GM18511 (cell line): ENCODE results near the gene CIAO3.

Experiments used
- ATAC-seq: cut with Tn5 transposase; IDR thresholded peaks from one replicate; pipeline ENCODE4 v1.9.1; 2021; ENCODE audit warnings: mild to moderate bottlenecking, moderate library complexity; ENCODE audit not compliant: unreplicated experiment

The CIAO3 gene

DNA sequence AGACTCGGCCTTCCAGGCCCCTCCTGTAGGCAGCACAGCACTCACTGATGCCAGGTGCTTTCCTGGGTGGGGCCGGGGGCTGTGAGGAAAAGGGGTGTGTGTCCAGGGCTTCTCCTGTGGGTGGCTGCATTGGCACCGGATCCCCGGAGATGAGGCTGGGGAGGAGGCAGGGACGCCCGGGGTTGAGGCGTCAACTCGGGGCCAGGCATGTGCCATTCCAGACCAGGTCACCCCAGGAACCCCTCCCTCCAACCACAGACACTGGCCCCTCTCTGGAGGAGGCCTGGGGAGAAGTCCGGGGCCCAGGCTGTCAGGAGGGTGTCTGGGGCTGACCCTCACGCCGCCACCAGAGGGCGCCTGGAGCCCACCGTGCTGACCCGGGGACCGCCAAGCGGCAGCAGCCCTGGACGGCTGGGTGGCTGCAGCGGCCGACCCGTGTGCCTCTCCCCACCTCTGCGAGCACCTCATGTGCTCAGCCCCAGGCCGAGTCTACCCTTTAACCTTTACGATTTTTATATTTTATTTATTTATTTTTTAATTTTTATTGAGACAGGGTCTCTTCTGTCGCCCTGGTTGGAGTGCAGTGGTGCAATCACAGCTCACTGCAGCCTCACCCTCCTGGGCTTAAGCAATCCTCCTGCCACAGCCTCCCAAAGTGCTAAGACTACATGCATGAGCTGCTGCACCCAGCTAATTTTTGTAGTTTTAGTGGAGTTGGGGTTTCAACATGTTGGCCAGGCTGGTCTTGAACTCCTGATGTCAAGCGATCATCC is 29.1 kb downstream of the CIAO3 start:
- ATAC-seq: no peak

DNA sequence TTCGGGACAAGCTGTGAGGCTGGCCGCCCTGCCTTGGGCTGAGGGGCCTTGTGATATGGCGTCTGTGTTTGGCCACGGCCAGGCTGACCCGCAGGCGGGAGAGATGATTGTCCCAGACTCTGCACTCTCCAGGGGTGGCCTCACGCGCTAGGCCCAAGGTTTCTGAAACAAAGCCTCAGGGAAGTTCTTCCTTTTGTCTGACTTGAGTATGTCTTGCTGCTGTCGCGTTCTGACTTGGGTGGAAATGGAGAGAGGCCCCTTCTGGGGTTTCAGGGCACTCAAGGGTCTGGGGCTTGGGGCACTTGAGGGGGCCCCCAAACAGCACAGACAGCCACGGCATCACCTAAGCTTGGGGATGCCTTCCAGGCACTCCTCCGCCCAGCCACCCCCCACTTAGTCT is 29.7 kb downstream of the CIAO3 start:
- ATAC-seq: no peak

DNA sequence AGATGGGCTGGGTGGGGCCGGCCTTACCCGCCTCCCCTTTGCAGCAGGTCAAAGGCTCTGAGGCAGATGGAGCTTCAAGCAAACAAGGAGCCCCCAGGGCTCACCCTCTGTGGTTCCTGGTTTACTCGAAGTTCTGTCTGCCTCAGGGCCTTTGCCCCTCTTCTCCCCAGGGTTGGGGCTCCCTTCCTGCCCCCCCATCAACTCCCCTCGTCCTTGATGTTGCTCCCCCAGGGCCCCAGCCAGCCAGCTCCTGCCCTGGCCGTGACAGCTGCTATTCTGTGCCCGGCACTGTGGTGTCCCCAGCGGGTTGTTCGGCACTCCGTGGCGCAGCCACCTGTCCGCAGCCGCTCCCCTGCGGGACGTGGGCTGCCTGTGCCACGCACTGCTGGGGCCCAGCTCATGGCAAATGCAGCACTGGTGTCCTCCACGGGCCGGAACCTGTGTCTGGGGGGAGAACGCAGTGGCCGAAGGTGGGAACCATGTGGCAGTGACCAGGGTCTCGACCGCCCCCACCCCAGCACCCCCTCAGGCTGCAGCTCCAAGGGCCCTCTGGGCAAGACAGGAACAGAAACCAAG is 30.2 kb downstream of the CIAO3 start:
- no peak for ATAC-seq

DNA sequence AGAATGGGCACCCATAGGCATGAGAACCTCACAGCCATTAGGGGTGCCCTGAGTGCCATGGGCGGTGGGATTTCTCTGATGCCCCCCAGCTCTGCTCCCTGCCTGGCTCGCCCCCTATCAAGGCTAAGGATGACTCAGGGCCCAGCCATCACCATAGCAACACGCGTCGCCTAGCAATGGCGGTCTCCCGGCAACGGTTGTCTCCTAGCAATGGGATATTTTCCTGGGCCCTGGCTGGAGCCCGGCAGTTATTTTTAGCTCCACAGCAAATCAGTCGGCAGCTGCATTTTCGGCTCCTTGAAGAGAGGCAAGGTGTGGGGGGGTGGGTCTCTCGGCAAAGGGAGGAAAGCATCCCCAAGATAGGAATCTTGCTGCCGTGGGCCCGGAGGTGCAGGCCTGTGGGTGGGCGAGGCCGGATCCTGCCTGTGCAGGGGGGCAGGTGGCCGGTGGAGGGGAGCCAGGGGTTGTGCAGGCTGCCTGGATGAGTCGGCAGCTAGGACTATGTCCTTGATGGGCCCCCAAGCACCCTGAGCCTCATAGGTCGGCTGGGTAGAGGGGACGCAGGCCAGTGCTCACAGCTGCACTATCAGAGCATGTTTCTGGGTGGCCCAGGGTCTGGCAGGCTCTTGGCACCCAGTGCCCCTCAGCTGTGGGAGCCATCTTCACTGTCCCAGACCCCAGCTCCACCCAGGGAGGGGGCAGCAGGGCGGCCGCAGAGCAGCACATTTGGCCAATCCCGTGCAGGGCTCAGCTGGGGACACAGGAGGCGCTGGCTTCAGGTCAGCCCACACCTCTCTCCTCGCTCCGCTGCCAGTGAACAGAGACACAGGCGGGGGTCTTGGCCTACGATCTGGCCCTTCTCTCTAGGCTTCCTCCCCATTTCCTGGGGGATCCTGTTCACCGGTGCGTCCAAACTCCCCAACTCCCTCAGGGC is 31.0 kb downstream of the CIAO3 start:
- ATAC-seq: no peak

DNA sequence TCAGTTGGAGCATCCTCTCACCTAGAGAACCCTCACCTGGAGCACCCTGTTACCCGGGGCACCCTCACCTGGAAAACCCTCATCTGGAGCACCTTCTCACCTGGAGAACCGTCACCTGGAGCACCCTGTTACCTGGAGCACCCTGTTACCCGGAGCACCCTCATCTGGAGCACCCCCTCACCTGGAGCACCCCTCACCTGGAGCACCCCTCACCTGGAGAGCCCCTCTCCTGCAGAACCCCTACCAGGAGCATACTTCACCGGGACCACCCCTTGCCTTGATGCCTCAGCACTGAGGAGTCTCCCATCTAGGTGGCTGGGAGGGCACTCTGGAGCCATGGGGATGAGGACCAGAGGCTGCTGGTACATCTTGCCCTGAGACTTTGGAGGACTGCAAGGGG is 31.8 kb downstream of the CIAO3 start:
- no peak for ATAC-seq

DNA sequence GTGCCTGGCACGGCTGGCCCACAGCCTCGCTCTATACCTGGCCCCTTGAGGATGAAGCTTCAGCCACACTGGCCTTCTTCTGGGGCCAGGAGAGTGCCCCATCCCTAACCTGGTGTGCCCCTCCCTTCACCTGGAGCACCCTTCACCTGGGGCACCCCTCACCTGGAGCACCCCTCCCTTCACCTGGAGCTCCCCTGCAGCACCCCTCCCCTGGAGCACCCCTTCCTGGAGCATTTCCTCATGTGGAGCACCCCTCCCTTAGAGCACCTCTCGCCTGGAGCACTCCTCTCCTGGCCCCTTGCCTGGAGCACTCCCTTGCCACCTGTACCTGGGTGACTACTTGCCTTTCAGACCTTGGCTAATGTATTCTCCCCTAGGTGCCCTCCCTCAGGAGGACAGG is 32.8 kb downstream of the CIAO3 start:
- ATAC-seq: no peak

DNA sequence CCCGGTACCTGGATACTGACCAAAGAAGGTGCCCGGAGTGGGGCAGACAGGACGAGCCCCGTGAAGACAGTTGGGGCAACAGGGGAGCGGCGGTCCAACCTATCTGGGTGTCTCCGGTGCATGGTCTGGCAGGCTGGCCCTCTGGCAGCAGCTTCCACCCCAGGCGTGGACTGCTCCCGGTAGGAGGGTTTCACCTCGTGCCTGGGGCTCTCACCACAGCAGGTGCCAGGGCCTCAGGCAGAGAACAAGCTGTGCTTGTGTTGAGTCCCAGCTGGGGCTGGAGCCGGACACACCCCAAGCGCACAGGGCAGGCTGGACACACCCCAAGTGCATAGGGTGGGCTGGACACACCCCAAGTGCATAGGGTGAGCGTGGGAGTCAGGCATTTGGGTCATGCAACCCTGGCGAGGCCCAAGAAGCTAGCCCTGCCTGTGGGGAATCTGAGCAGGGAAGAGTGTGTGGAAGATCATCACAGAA is 33.7 kb downstream of the CIAO3 start:
- no peak for ATAC-seq

DNA sequence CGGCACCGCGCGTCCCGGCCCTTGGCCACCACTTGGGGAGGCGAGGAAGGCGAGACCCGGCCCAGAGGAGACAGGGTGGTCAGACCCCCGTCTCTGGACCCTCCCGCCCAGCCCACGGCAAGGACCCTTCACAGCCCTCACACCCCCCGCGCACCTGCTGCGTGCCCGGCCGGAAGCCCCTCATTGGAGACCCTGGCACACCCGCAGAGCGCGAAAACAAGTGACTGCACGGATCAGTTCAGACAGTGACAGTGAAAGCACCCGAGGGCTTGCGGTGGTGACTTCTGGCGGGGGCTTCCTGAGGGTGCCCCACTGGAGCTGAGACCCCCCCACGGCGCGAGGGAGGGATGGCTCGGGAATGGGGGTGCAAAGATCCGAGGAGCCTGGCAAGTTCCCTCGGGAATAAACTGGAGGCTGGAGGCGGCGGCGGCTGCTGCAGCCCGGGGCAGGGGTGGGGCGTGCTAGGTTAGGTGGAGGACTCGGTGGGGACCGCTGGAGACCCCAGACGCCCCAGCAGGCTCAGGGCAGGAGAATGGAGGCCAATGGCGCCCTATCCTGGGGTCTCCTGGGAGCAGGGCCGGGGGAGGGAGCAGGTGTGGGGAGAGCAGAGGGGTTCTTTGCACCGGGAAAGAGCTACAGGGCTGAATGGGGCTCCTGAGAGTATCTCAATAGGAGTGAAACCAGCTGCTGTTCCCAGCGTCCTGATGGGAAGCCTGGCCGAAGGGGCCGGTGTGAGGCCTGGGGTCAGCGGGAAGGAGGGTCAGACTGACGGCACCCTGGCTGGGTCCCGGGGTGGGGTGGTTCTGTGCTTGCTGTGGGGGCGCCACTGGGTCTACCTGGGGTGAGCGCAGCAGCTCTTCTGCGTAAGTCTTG is 34.4 kb downstream of the CIAO3 start:
- ATAC-seq: no peak

DNA sequence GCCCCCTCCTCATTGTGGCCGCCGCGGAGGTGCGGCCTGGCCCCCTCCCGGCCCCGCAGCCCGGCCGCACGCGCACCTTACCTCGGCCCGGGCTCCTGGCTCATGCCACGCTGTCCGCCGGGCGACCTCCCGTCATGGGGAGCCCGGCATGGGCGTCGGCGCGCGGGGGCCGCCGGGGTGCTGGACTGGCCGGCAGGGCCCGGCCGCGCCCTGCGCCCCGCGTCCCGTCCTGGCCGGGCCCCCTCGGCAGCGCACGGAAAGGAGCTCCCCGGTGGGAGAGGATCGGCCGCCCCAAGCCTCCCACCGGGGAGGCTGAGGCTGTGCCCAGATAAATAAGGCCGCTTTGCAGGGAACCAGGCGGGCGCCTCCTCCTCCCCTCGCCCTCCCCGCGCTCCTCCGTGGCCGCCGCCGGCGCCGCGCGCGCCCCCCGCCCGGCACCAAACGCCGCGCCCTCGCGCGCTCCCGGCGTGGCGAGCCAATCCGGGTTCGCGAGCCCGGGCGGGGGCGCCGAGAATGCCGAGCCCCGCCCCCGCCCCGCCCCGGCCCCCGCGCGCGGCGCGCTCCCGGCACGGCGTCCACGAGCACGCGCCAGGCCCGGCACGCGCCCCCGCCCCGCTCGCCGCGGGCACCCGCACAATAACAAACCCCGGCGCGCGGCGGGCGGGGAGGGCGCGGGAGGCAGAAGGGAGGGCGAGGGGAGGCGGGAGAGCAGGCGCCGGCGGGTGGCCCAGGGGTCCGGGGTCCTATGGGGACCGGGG is 35.2 kb downstream of the CIAO3 start, which contains the start of gene FBXL16:
TSS of gene FBXL16 (minus strand) at position 371 of the 758 bp plus-strand sequence. CDS start 8,396 bp downstream, outside the sequence.
- ATAC-seq: no peak

DNA sequence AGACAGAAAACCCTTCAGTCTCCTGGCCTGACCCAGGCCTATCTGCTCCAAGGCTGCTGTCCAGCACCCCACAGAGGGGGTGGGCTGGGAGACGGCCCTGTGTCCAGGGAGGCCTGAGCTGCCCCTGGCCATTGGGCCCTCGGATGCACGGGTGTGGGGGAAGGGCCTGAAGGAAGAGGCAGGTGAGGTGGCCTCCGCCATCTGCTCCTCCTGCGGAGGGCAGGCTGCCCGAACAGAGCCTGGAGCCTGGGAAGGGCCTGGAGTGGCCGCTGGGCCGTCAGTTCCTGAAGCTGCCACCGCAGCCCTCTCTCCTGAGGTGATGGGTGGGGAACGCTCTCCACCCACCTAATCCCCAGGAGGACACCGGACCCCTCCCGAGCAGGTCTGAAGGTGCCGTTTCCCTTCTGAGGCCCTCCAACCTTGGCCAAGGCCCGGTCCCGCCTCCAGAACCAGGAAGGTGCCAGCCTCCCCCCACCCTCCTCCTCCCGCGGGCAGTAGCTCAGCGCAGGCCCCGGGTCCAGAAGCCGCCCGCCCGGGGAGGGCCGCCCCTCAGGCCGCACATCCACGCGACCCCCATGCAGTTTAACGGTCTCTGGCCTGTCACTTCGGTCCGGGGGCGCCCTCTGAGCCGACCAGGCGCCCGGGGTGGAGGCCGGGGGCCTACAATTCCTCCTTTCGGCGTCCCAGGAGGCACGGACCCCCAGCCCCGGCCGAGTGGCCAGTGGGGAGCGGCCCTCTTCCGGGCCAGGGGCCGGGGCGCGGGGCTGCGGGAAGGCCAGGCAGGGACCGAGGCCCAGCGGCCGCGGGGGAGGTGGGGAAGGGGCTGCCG is 36.0 kb downstream of the CIAO3 start:
- no peak for ATAC-seq

DNA sequence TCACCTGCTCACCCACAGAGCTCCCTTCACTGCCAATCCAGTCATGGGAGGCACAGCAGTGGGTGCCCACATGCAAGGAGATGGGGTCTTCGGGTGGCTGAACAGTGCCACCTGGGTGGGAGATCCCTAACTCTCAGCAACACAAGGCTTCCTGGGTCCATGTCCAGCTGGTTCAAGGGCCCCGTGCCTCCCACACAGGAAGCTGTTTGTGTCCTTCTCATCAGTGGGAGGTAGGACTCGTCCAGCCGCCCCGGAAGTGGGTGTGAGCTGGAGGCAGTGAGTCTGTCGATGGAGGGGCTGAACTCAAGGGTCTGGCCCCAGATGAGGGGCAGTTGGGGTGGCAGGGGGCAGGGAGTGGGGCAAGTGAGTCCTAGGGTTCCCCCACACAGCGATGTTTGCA is 36.8 kb downstream of the CIAO3 start:
- no peak for ATAC-seq

DNA sequence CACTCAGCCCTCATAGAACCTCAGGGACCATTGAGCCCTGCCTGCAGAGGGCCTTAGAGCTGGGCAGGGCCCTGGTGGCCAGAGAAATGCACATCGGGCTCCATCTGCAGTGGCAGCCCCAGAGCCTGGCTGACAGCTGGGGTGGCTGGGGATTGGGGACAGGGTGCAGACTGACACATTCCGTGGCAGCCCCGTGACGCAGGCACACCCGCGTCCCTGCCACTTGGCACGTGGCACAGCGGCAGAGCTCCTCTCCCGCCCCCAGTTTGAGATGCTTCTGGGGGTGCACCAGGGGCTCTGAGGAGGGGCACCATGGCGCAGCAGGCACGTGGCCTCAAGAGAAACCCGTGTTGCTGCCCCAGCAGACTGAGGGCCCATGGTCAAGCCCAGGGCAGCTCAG is 37.4 kb downstream of the CIAO3 start:
- no peak for ATAC-seq

DNA sequence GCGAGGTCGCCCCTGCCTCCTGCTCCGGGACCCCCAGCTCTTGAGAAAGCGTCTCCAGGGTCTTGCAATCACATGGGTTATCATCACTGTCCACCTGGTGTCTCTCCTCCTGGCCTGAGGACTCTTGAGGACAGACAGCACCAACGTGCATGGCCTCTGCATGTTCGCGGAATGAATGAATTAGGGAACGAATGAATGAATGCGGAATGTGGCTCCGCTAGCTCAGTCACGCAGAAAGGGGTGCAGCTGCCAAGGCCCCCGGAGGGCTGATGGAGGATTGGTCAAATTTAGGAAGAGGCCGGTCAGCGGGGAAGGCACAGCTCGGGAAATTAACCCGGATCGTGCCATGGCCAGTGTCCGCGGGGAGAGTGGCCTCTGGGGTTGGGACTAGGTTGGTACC is 38.5 kb downstream of the CIAO3 start:
- ATAC-seq: no peak

DNA sequence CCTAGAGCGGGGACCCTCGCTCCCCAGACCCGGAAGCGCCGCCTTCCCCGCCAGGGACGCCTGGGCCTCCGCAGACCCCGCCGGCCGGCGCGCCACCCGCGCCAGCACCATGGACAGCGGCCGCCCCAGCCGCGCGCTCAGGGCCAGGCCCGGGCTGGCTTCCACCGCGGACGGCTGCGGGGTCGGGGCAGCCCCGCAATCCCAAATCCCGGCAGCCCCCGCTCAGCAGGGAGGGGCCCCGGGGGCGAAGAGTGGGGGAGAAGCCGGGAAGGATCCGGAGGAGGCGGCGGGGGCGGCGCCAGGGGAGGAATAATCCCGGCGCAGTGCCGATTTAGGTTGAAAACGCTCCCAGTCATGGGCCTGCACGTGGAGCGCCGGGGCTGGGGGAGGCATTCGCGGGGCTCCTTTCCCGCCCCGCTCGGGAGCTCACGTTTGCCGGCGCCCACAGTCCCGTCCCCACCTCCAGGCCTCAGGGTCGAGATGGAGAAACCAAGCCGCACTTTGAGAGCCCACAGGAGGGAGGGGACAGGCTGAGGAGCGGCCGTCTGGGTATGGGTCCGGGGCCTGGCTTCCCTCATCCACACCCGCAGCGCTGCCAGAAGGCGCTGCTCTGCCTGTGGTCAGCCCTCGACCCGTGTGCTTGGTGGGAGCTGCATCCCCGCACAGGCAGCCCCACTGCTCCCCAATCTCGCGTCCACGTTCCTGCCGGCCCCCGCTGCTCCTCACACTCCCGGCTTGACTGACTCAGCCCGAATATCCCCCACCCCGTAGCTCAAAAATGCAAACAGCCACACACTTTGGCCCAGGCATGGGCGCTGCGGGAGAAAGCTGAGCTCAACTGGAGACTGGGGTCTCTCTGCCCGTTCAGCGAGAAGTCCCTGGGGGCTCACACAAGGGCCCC is 39.9 kb downstream of the CIAO3 start:
- no peak for ATAC-seq

DNA sequence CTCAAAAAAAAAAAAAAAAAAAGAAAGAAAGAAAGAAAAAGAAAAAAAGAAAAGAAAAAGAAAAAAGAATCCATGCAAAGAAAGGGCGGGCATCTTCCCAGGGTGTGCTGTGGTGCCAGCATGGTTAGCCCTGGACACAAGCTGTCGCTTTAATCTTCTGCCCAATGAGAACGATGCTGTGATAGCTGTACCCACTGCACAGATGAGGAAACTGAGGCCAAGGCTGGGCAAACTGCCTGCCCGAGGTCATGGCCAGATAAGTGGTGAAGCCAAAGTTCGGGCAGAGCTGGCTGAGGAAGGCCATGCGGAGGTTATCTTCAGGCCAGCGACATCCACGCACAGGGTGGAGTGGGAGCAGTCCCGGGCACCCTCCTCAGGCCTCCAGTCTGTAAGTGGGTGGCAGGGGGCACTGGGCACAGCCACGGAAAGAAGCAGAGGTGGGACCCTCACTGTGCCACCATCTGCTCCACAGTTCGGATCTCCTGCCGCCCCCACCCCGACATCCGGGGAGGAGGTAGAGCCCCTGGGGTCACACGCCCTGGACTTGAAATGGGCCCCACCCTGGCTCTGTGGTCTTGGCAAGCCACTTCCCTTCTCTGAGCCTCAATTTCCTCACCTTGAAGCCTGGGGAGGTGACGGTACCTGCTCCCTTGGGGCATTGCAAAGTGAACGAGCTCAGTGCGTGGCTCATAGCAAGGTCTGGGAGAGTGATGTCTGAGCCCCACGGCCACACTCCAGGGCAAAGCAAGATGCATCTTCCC is 41.7 kb downstream of the CIAO3 start:
- ATAC-seq: no peak

DNA sequence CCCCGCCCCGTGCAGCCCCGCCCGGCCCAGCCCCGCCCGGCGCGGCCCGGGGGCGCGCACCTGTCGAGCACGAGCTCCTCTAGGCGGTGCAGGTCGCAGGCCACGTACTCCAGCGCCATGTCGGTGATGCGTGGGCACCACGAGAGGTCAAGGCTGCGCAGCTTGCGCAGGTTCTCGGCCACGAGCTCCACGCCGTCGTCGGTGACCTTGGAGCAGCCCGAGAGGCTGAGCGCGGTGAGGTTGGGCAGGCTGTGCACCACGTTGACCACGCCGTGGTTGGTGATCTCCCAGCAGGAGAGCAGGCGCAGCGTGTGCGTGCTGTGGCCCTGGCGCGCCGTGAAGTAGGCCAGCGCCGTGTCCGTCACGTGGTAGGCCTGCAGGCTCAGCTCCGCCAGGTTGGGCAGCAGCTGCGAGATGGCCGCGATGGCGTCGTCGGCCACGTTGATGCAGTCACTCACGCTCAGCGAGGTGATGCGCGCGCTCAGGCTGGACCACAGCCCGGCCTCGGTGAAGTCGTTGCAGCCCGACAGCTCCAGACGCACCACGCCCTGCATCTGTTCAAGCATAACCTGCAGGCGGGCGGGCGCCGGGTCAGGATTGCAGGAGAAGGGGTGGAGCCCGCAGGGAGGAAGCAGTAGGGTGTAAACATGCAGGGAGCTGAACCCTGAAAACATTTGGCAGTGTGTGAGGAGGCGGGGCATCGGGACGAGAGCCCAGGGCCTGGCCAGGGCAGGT is 45.3 kb downstream of the CIAO3 start:
- ATAC-seq: no peak
